H1 (cell line): ENCODE results near the gene C18orf63. TPM values are rescaled to one million over a fixed set of nuclear protein-coding genes. Genes with fewer than 3 reads are reported as not detected.

Experiments
- CTCF ChIA-PET: fragments of 300-600 bp; sonication (Branson Sonifier 250); formaldehyde crosslinking; loops from one replicate; lab custom pipeline; 2021; ENCODE audit not compliant: partially characterized antibody; lab: Charles Lee
- POLR2A ChIA-PET: fragments of 300-600 bp; sonication (Branson Sonifier 250); formaldehyde crosslinking; loops from one replicate; lab custom pipeline; 2021; ENCODE audit warnings: inconsistent platforms; ENCODE audit not compliant: partially characterized antibody; lab: Charles Lee
- DNase-seq, 2 experiments: peaks; one replicate each; pipeline versions ENCODE4 v3.0.0 to v3.0.0-alpha.2; 2010 to 2022; ENCODE audit warnings: low spot score in 2 of 2, low read depth in 1 of 2, mixed read lengths in 1 of 2
- FAIRE-seq: peaks from 2 replicates; lab custom pipeline; 2011; peaks lifted over from hg19 to GRCh38; lab: Jason Lieb, UNC
- H2AFZ ChIP-seq: 2 replicates; pipeline ENCODE4 v1.8.1; 2012; ENCODE audit warnings: low read length, inconsistent platforms
- H2AK5ac ChIP-seq: 2 replicates; pipeline ENCODE4 v1.6.1; 2013; ENCODE audit warnings: low read depth, low read length
- H2BK120ac ChIP-seq: replicated peaks from 2 replicates; pipeline ENCODE3; 2013; ENCODE audit warnings: low read depth, low read length, inconsistent platforms
- H2BK12ac ChIP-seq: 2 replicates; pipeline ENCODE4 v1.6.1; 2013; ENCODE audit warnings: low read depth, low read length
- H2BK15ac ChIP-seq: 2 replicates; pipeline ENCODE4 v1.6.1; 2013; ENCODE audit warnings: low read length
- H2BK20ac ChIP-seq: 2 replicates; pipeline ENCODE4 v1.6.1; 2013; ENCODE audit warnings: low read length
- H2BK5ac ChIP-seq: 2 replicates; pipeline ENCODE4 v1.6.1; 2013; ENCODE audit warnings: low read depth, low read length
- H3K14ac ChIP-seq: 2 replicates; pipeline ENCODE4 v1.6.1; 2013; ENCODE audit warnings: inconsistent platforms; ENCODE audit not compliant: insufficient read length
- H3K18ac ChIP-seq: 2 replicates; pipeline ENCODE4 v1.6.1; 2013; ENCODE audit warnings: low read length; ENCODE audit errors: extremely low read depth
- H3K23ac ChIP-seq: 2 replicates; pipeline ENCODE4 v1.6.1; 2013; ENCODE audit warnings: inconsistent platforms; ENCODE audit not compliant: insufficient read length
- H3K23me2 ChIP-seq: 2 replicates; pipeline ENCODE4 v1.6.1; 2013; ENCODE audit warnings: low read depth, low read length
- H3K27ac ChIP-seq: 2 replicates; pipeline ENCODE4 v1.6.1; 2011; ENCODE audit warnings: low read depth, low read length, inconsistent platforms
- H3K27me3 ChIP-seq, 4 experiments: replicated peaks in 1 of 4; 1 replicate in 1 of 4; 2 replicates in 3 of 4; pipeline versions ENCODE4 v1.6.1 to v1.8.1; 2011 to 2013; ENCODE audit warnings: low read length in 3 of 4, mild to moderate bottlenecking in 3 of 4, inconsistent platforms in 2 of 4, mixed read lengths in 2 of 4, moderate library complexity in 1 of 4; ENCODE audit not compliant: control insufficient read depth in 3 of 4, insufficient read depth in 3 of 4; ENCODE audit errors: extremely low read depth in 1 of 4
- H3K36me3 ChIP-seq, 4 experiments: 2 replicates each; pipeline versions ENCODE4 v1.6.1 to v1.8.1; 2011 to 2013; ENCODE audit warnings: mild to moderate bottlenecking in 4 of 4, low read length in 3 of 4, moderate library complexity in 2 of 4, control low read depth in 1 of 4, inconsistent platforms in 1 of 4; ENCODE audit not compliant: insufficient read depth in 4 of 4, control insufficient read depth in 2 of 4
- H3K4ac ChIP-seq: replicated peaks from 2 replicates; pipeline ENCODE3; 2013; ENCODE audit warnings: low read length, low read depth, mixed read lengths, inconsistent platforms; ENCODE audit not compliant: insufficient read length
- H3K4me1 ChIP-seq, 4 experiments: replicated peaks in 1 of 4; 1 replicate in 1 of 4; 2 replicates in 3 of 4; pipeline versions ENCODE4 v1.6.1 to v1.8.1; 2011 to 2013; ENCODE audit warnings: low read length in 3 of 4, inconsistent platforms in 2 of 4, mixed read lengths in 1 of 4; ENCODE audit not compliant: insufficient read depth in 4 of 4, control insufficient read depth in 3 of 4
- H3K4me2 ChIP-seq, 2 experiments: 2 replicates each; pipeline versions ENCODE4 v1.6.1 to v1.8.1; 2011 to 2013; ENCODE audit warnings: low read depth in 2 of 2, low read length in 2 of 2, control low read depth in 1 of 2, inconsistent platforms in 1 of 2, mild to moderate bottlenecking in 1 of 2; ENCODE audit not compliant: insufficient read depth in 1 of 2
- H3K4me3 ChIP-seq, 4 experiments: fragments of 200-600, 300-600 bp in 1 of 4; sonication (generic), shearing (Covaris generic), sonication (Bioruptor Twin) in 1 of 4; 2 replicates each; pipeline versions ENCODE4 v1.5.1 to v1.8.1; 2011 to 2016; ENCODE audit warnings: low read length in 4 of 4, low read depth in 3 of 4, control low read depth in 2 of 4, inconsistent platforms in 2 of 4, mild to moderate bottlenecking in 2 of 4, mixed read lengths in 1 of 4, moderate library complexity in 1 of 4; ENCODE audit not compliant: insufficient read depth in 2 of 4; ENCODE audit errors: extremely low read depth in 1 of 4
- H3K56ac ChIP-seq: replicated peaks from 2 replicates; pipeline ENCODE3; 2013; ENCODE audit warnings: low read depth, mild to moderate bottlenecking, mixed read lengths, low read length, inconsistent platforms; ENCODE audit not compliant: insufficient read length
- H3K79me1 ChIP-seq: 2 replicates; pipeline ENCODE4 v1.6.1; 2013; ENCODE audit warnings: low read depth, low read length, control low read depth
- H3K79me2 ChIP-seq, 2 experiments: 2 replicates each; pipeline versions ENCODE4 v1.6.1 to v1.8.1; 2012 to 2013; ENCODE audit warnings: low read length in 2 of 2, mild to moderate bottlenecking in 2 of 2, inconsistent platforms in 1 of 2; ENCODE audit not compliant: insufficient read depth in 2 of 2, control insufficient read depth in 1 of 2
- H3K9ac ChIP-seq, 4 experiments: replicated peaks in 1 of 4; 1 replicate in 1 of 4; 2 replicates in 3 of 4; pipeline versions ENCODE4 v1.6.1 to v1.8.1; 2011 to 2013; ENCODE audit warnings: low read depth in 3 of 4, low read length in 3 of 4, control low read depth in 2 of 4, mild to moderate bottlenecking in 2 of 4, moderate library complexity in 2 of 4, inconsistent platforms in 1 of 4; ENCODE audit errors: extremely low read depth in 1 of 4
- H3K9me3 ChIP-seq, 2 experiments: 2 replicates each; pipeline versions ENCODE4 v1.6.1 to v1.8.1; 2012 to 2013; ENCODE audit warnings: mild to moderate bottlenecking in 2 of 2, moderate library complexity in 2 of 2, control low read depth in 1 of 2, inconsistent platforms in 1 of 2, low read depth in 1 of 2, low read length in 1 of 2, mixed read lengths in 1 of 2; ENCODE audit not compliant: insufficient read depth in 2 of 2
- H4K20me1 ChIP-seq, 2 experiments: replicated peaks in 1 of 2; 2 replicates each; pipeline versions ENCODE3 to v1.8.1; 2011 to 2013; ENCODE audit warnings: inconsistent platforms in 2 of 2, low read length in 2 of 2, mild to moderate bottlenecking in 1 of 2; ENCODE audit not compliant: insufficient read depth in 2 of 2, control insufficient read depth in 1 of 2
- H4K5ac ChIP-seq: 2 replicates; pipeline ENCODE4 v1.6.1; 2013; ENCODE audit warnings: low read length, low read depth, mixed read lengths, inconsistent platforms; ENCODE audit not compliant: insufficient read length
- H4K8ac ChIP-seq: 2 replicates; pipeline ENCODE4 v1.8.0; 2013; ENCODE audit warnings: mild to moderate bottlenecking, moderate library complexity, low read length, inconsistent platforms; ENCODE audit not compliant: insufficient read depth; ENCODE audit errors: extremely low read depth
- H4K91ac ChIP-seq: replicated peaks from 2 replicates; pipeline ENCODE3; 2013; ENCODE audit warnings: low read length, mixed read lengths, inconsistent platforms; ENCODE audit not compliant: insufficient read length
- TAF7 ChIP-seq: optimal IDR thresholded peaks from 2 replicates; pipeline ENCODE3; 2011; ENCODE audit warnings: low read depth, mild to moderate bottlenecking, inconsistent platforms, low read length, moderate library complexity, borderline replicate concordance
- TCF12 ChIP-seq: IDR thresholded peaks from 2 replicates; pipeline ENCODE4 v1.6.1; 2011; ENCODE audit warnings: low read depth, mild to moderate bottlenecking, low read length
- WGBS, 2 experiments: shearing (Covaris generic) in 1 of 2; methylation state at CpG; one replicate each; pipeline versions ENCODE4 v1.1.6 to v1.1.7; 2013 to 2015; ENCODE audit warnings: low lambda C conversion rate in 2 of 2, mixed read lengths in 2 of 2, inconsistent platforms in 1 of 2, low coverage in 1 of 2, missing lambda C conversion rate in 1 of 2; ENCODE audit not compliant: insufficient replicate concordance in 2 of 2, insufficient coverage in 1 of 2, insufficient read length in 1 of 2; ENCODE audit errors: extremely low coverage in 1 of 2, missing lambda C conversion rate in 1 of 2; 5-methylcytosine and 5-hydroxymethylcytosine counted together
- polyA plus RNA-seq, 7 experiments: library from polyadenylated mRNA; depleted of rRNA in 3 of 7; stranded (reverse) in 5 of 7; unstranded in 2 of 7; fragments of >200 nt in 5 of 7; fragments of 200-250 nt in 2 of 7; gene quantifications; 1 replicate in 5 of 7; 2 replicates in 1 of 7; 4 replicates in 1 of 7; pipeline versions ENCODE4 v1.2.1 to v1.2.3, GENCODE V29; 2011 to 2013; ENCODE audit warnings: missing spikeins in 2 of 7, mixed read lengths in 2 of 7
- total RNA-seq: library from RNA; stranded (reverse); fragmentation: NEBNext Ultra II Directional; extraction: Animal tissue kit (Norgen Biotek cat#: 25700); gene quantifications from 2 replicates; pipeline ENCODE4 v1.2.1, GENCODE V29; 2021

The C18orf63 gene
- total and polyA plus RNA-seq, 2 of the 8 experiments (the other 6 are each of a cell fraction or from before 2014, with no cell fraction given) = not detected

- no peak for FAIRE-seq
- H2AFZ ChIP-seq = no peak overlapping the region
- peaks cover 8% of the 10 kb centered on the region; the same call in 1 of the 2 replicates for H3K79me1 ChIP-seq
- H3K4ac ChIP-seq = no peak overlapping the region
- no peak overlapping the region for H3K27ac ChIP-seq
- H2BK20ac ChIP-seq = no peak overlapping the region
- no peak overlapping the region for H2BK5ac ChIP-seq
- H3K23me2 ChIP-seq = no peaks in the 10 kb centered on the region
- H3K23ac ChIP-seq = no peak overlapping the region
- peaks cover 0 to 8% (median 3%) of the 10 kb centered on the region in 4 experiments; a peak in 6 of 7 replicates for H3K4me1 ChIP-seq
- no peak overlapping the region for H2BK12ac ChIP-seq
- no peaks in the 10 kb centered on the region for H3K9me3 ChIP-seq
- WGBS, 2 experiments = 98% methylated on average over 4 of the region's 4 CpGs; no CpG with 5 or more reads in 1 of the 2 experiments
- CTCF ChIA-PET = interaction anchor here (1.1 to 2.0 kb wide), 4 partner anchors 10 to 16 kb away, joined by 3 to 4 read pairs (median 3); no protein-coding TSS in a partner anchor
- no peak overlapping the region for H4K5ac ChIP-seq
- no peak overlapping the region for H2BK15ac ChIP-seq
- peaks cover 0 to 95% of the 10 kb centered on the region in 2 experiments; a peak in 3 of 4 replicates for H3K79me2 ChIP-seq
- no peak overlapping the region for H3K56ac ChIP-seq
- H4K20me1 ChIP-seq = peaks cover 0 to 2% of the 10 kb centered on the region in 2 experiments
- H3K18ac ChIP-seq = no peak overlapping the region
- TF ChIP-seq TCF12 (no peak), TAF7 (no peak)
- TF ChIP-seq, all 59 proteins: peak for 0
- Histone ChIP-seq H3K36me3 (no peaks in the 10 kb centered on the region), H3K14ac (no peak overlapping the region), H3K4me2 (no peak overlapping the region), H3K9ac (no peak overlapping the region), H2AK5ac (no peak overlapping the region), H3K27me3 (no peaks in the 10 kb centered on the region), H4K91ac (no peak overlapping the region), H2BK120ac (no peak overlapping the region), H3K4me3 (no peak overlapping the region), H4K8ac (no peak overlapping the region)
- POLR2A ChIA-PET = interaction anchor here (1.6 to 2.3 kb wide), 2 partner anchors 10 to 11 kb away, joined by 5 to 6 read pairs; no protein-coding TSS in a partner anchor
- no peak for DNase-seq
Measured at GRCh38 chr18:74274700-74275099, 40.9 kb upstream of the C18orf63 start.
